MM.1S (cell line): ENCODE results near the gene KRT79.

Experiments
- DNase-seq: peaks from one replicate; pipeline ENCODE4 v3.0.0-alpha.2; 2015
- H2AFZ ChIP-seq: fragments of 300-600 bp; sonication (generic); 2 replicates; pipeline ENCODE4 v1.6.0; 2016; ENCODE audit warnings: antibody characterized with exemption, low read length
- H3F3A ChIP-seq: fragments of 300-600 bp; sonication (generic); 2 replicates; pipeline ENCODE4 v1.6.1; 2016; ENCODE audit warnings: mild to moderate bottlenecking, antibody characterized with exemption, low read length, moderate library complexity, mixed read lengths; ENCODE audit not compliant: insufficient read depth
- H3K27ac ChIP-seq: fragments of 300-600 bp; sonication (generic); 2 replicates; pipeline ENCODE4 v1.5.1; 2016; ENCODE audit warnings: mild to moderate bottlenecking, low read length
- H3K27me3 ChIP-seq: fragments of 300-600 bp; sonication (generic); replicated peaks from 2 replicates; pipeline ENCODE4 v1.6.0; 2016; ENCODE audit warnings: low read length; ENCODE audit not compliant: insufficient read depth
- H3K36me3 ChIP-seq: fragments of 300-600 bp; sonication (generic); replicated peaks from 2 replicates; pipeline ENCODE4 v1.6.1; 2016; ENCODE audit warnings: mild to moderate bottlenecking, low read length, mixed read lengths; ENCODE audit not compliant: insufficient read depth
- H3K4me1 ChIP-seq: fragments of 300-600 bp; sonication (generic); 2 replicates; pipeline ENCODE4 v1.6.1; 2016; ENCODE audit warnings: low read length, mixed read lengths
- H3K4me2 ChIP-seq: fragments of 300-600 bp; sonication (generic); 2 replicates; pipeline ENCODE4 v1.6.0; 2016; ENCODE audit warnings: low read depth, low read length
- H3K4me3 ChIP-seq: fragments of 300-600 bp; sonication (generic); 2 replicates; pipeline ENCODE4 v1.5.1; 2016; ENCODE audit warnings: low read length, mixed read lengths
- H3K79me2 ChIP-seq: fragments of 300-600 bp; sonication (generic); 2 replicates; pipeline ENCODE4 v1.6.1; 2016; ENCODE audit warnings: mixed run types, low read length, mixed read lengths
- H3K9ac ChIP-seq: fragments of 300-600 bp; sonication (generic); 2 replicates; pipeline ENCODE4 v1.6.1; 2016; ENCODE audit warnings: low read length, mixed read lengths
- H3K9me2 ChIP-seq: fragments of 300-600 bp; sonication (generic); replicated peaks from 2 replicates; pipeline ENCODE4 v1.6.1; 2016; ENCODE audit warnings: mild to moderate bottlenecking, low read length, mixed read lengths; ENCODE audit not compliant: insufficient read depth
- H3K9me3 ChIP-seq: fragments of 300-600 bp; sonication (generic); replicated peaks from 2 replicates; pipeline ENCODE4 v1.6.1; 2016; ENCODE audit warnings: mild to moderate bottlenecking, low read length, mixed read lengths; ENCODE audit not compliant: insufficient read depth
- H4K20me1 ChIP-seq: fragments of 300-600 bp; sonication (generic); 2 replicates; pipeline ENCODE4 v1.6.1; 2016; ENCODE audit warnings: mild to moderate bottlenecking, low read length, moderate library complexity, mixed read lengths; ENCODE audit not compliant: insufficient read depth
- CTCF ChIP-seq: fragments of 300-600 bp; sonication (generic); IDR thresholded peaks from 2 replicates; pipeline ENCODE4 v1.5.1; 2016; ENCODE audit warnings: antibody characterized with exemption, low read length, mixed read lengths
- EZH2 ChIP-seq: fragments of 300-600 bp; sonication (generic); optimal IDR thresholded peaks from 2 replicates; pipeline ENCODE3; 2017; ENCODE audit warnings: low read depth, mild to moderate bottlenecking, antibody characterized with exemption, low read length, mixed read lengths
- EZH2phosphoT487 ChIP-seq: fragments of 300-600 bp; sonication (generic); IDR thresholded peaks from 2 replicates; pipeline ENCODE4 v1.6.1; 2018; ENCODE audit warnings: antibody characterized with exemption, low read length

Gene KRT79

GRCh38 chr12:52829986-52830770 is 3.9 kb downstream of the KRT79 start:
- Histone ChIP-seq H3K79me2 (no peaks in the 10 kb centered on the region), H3K36me3 (no peaks in the 10 kb centered on the region), H2AFZ (no peak overlapping the region), H3K27me3 (peaks cover 94% of the 10 kb centered on the region), H3K9me2 (no peaks in the 10 kb centered on the region), H3K27ac (no peak overlapping the region), H3K4me2 (no peak overlapping the region), H3K9ac (no peak overlapping the region), H3K4me1 (no peaks in the 10 kb centered on the region), H4K20me1 (no peaks in the 10 kb centered on the region), H3K4me3 (no peak overlapping the region), H3F3A (no peaks in the 10 kb centered on the region), H3K9me3 (no peaks in the 10 kb centered on the region)
- no peak for TF ChIP-seq CTCF
- TF ChIP-seq EZH2 = no peak
- TF ChIP-seq EZH2phosphoT487 = no peak
- DNase-seq = no peak

GRCh38 chr12:52828591-52829021 is 5.5 kb downstream of the KRT79 start:
- no peak overlapping the region for H3K4me2 ChIP-seq
- H3K4me1 ChIP-seq = no peaks in the 10 kb centered on the region
- no peak for DNase-seq
- H3K9me3 ChIP-seq = no peaks in the 10 kb centered on the region
- no peak overlapping the region for H3K9ac ChIP-seq
- TF ChIP-seq EZH2phosphoT487 (no peak), EZH2 (no peak), CTCF (no peak)
- no peaks in the 10 kb centered on the region for H3K79me2 ChIP-seq
- H3K27ac ChIP-seq = no peak overlapping the region
- H2AFZ ChIP-seq = no peak overlapping the region
- no peak overlapping the region for H3K4me3 ChIP-seq
- H4K20me1 ChIP-seq = no peaks in the 10 kb centered on the region
- H3K27me3 ChIP-seq = peaks cover 94% of the 10 kb centered on the region
- H3K9me2 ChIP-seq = no peaks in the 10 kb centered on the region
- no peaks in the 10 kb centered on the region for H3F3A ChIP-seq
- H3K36me3 ChIP-seq = no peaks in the 10 kb centered on the region

DNA sequence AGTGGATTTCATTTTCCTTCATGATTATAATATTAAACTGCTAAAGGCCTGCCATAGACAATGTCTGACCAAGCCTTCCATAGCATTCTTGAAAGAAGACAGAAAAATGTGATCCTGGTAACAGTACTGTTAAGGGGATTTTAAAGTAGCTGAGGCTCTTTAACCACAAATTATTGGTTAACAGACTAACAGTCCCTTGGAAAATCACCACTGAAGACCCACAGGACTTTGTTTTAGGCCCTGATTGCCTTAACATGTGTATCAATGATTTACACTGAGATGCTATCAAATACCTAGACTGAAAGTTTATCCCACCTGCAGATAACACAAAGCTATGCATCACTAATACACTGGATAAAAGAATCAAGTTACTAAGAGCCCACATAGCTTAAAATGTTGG is 6.0 kb downstream of the KRT79 start:
- Histone ChIP-seq H3K4me2 (no peak overlapping the region), H3K4me3 (no peak overlapping the region), H3F3A (no peaks in the 10 kb centered on the region), H3K79me2 (no peaks in the 10 kb centered on the region), H3K9me2 (no peaks in the 10 kb centered on the region), H4K20me1 (no peaks in the 10 kb centered on the region), H3K27ac (no peak overlapping the region), H3K27me3 (peaks cover 94% of the 10 kb centered on the region), H3K36me3 (no peaks in the 10 kb centered on the region), H3K9me3 (no peaks in the 10 kb centered on the region), H3K9ac (no peak overlapping the region), H3K4me1 (no peaks in the 10 kb centered on the region), H2AFZ (no peak overlapping the region)
- TF ChIP-seq EZH2phosphoT487 (no peak), EZH2 (no peak), CTCF (no peak)
- DNase-seq = no peak
